ENCODE data around the gene DQX1.

The DQX1 gene

GRCh38 chr2:74554820-74555531 is 28.9 kb upstream of the DQX1 start:
- DNase-seq = peak; percentile 44

- peak; percentile 92 for DNase-seq
Measured at GRCh38 chr2:74553892-74554819, 28.1 kb upstream of the DQX1 start, which contains the start of the genes DOK1 and LOXL3. Gene DOK1 (plus strand): TSS chr2:74554720. CDS start chr2:74554755, 35 bp downstream. Gene LOXL3 (minus strand): TSS chr2:74553942. CDS start chr2:74552634, 1,308 bp downstream.

GRCh38 chr2:74552914-74553811 is 27.1 kb upstream of the DQX1 start:
- DNase-seq = no peak

GRCh38 chr2:74551942-74552913 is 26.2 kb upstream of the DQX1 start:
- DNase-seq = no peak

GRCh38 chr2:74551530-74551929 is 25.5 kb upstream of the DQX1 start:
- DNase-seq = no peak

GRCh38 chr2:74550231-74550630 is 24.2 kb upstream of the DQX1 start:
- no peak for DNase-seq

- DNase-seq = peak; percentile 78
Measured at GRCh38 chr2:74548900-74549826, 23.1 kb upstream of the DQX1 start.

- DNase-seq = no peak
Measured at GRCh38 chr2:74548285-74548899, 22.4 kb upstream of the DQX1 start.

GRCh38 chr2:74546004-74546403 is 20.0 kb upstream of the DQX1 start:
- DNase-seq = no peak

GRCh38 chr2:74544634-74545033 is 18.6 kb upstream of the DQX1 start:
- DNase-seq = no peak

- DNase-seq = no peak
Measured at GRCh38 chr2:74542978-74543377, 16.9 kb upstream of the DQX1 start.

GRCh38 chr2:74540291-74540690 is 14.3 kb upstream of the DQX1 start:
- no peak for DNase-seq

- no peak for DNase-seq
Measured at GRCh38 chr2:74538881-74539339, 12.9 kb upstream of the DQX1 start.

GRCh38 chr2:74537140-74537539 is 11.1 kb upstream of the DQX1 start:
- DNase-seq = no peak

- no peak for DNase-seq
Measured at GRCh38 chr2:74536166-74536950, 10.3 kb upstream of the DQX1 start.

- DNase-seq = no peak
Measured at GRCh38 chr2:74535440-74535965, 9.5 kb upstream of the DQX1 start.

- no peak for DNase-seq
Measured at GRCh38 chr2:74534411-74534810, 8.4 kb upstream of the DQX1 start.

GRCh38 chr2:74533464-74533863 is 7.4 kb upstream of the DQX1 start:
- no peak for DNase-seq

- peak; percentile 66 for DNase-seq
Measured at GRCh38 chr2:74532222-74532621, 6.2 kb upstream of the DQX1 start.

Measured in suppressor macrophage treated with lipopolysaccharide for 4 hours (primary cell).